Astrocyte of the cerebellum (primary cell): Measurements from ENCODE around the gene DNAH9.

Source experiments
- DNase-seq: peaks from one replicate; pipeline ENCODE4 v3.0.0-alpha.2; 2011; ENCODE audit warnings: low read depth
- H3K4me3 ChIP-seq: 2 replicates; pipeline ENCODE4 v1.5.1; 2011; ENCODE audit warnings: mild to moderate bottlenecking, low read depth, low read length, moderate library complexity
- in situ Hi-C: cut with HindIII; loops from 2 replicates; pipeline ENCODE4 v1.10.0; 2017; ENCODE audit warnings: low sequenced_read_pairs
- TF ChIP-seq, protein P1 (sequence below): IDR thresholded peaks from 2 replicates; pipeline ENCODE4 v1.5.1; 2012; ENCODE audit warnings: low read length, low read depth, moderate library complexity, mild to moderate bottlenecking; ENCODE audit errors: missing control alignments

Gene DNAH9

DNA sequence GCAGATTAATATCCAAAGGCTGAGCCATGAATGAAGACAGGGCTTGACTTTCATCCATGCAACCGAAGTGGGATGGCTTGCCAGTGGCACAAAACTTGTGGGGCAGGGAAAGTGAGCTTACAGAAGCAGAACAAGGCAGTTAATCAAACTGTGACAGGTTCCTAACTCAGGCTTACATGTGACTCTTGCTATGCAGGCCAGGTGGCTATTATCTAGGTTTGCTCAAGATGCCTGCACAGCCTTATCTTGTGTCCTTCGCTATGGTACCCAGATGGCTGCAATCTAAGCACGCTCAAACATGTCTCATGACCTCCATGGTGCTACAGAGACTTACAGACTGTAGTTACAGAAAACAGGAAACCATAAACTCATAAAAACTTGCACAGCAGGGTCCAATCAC lies 8.6 kb upstream of the DNAH9 start:
- no peak overlapping the region for H3K4me3 ChIP-seq
- TF ChIP-seq, protein P1, sequence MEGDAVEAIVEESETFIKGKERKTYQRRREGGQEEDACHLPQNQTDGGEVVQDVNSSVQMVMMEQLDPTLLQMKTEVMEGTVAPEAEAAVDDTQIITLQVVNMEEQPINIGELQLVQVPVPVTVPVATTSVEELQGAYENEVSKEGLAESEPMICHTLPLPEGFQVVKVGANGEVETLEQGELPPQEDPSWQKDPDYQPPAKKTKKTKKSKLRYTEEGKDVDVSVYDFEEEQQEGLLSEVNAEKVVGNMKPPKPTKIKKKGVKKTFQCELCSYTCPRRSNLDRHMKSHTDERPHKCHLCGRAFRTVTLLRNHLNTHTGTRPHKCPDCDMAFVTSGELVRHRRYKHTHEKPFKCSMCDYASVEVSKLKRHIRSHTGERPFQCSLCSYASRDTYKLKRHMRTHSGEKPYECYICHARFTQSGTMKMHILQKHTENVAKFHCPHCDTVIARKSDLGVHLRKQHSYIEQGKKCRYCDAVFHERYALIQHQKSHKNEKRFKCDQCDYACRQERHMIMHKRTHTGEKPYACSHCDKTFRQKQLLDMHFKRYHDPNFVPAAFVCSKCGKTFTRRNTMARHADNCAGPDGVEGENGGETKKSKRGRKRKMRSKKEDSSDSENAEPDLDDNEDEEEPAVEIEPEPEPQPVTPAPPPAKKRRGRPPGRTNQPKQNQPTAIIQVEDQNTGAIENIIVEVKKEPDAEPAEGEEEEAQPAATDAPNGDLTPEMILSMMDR, result no peak
- in situ Hi-C loops, result no loop called here
- DNase-seq, result no peak

DNA sequence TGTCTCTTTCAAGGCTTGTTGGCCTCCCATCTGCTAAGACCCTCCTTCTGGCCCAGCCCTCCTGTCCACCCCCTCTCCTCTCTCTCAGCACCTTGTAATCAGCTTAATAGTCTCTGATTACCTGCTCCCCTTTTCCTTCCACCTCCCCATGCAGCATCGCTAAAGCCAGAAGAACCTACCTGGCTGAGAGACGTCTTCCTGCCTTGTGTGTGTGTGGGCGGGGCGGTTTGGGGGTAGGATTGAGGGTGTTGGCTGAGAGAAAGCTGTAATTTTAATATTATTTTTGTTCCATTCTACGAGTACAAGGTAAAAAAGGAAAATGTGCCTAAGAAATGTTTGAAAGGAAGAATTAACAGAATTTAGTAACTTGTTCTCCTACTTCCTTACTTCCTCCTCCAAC lies 3.4 kb downstream of the DNAH9 start:
- TF ChIP-seq, protein P1, result no peak
- no peak for DNase-seq
- in situ Hi-C loops, result no loop called here
- no peak overlapping the region for H3K4me3 ChIP-seq

DNA sequence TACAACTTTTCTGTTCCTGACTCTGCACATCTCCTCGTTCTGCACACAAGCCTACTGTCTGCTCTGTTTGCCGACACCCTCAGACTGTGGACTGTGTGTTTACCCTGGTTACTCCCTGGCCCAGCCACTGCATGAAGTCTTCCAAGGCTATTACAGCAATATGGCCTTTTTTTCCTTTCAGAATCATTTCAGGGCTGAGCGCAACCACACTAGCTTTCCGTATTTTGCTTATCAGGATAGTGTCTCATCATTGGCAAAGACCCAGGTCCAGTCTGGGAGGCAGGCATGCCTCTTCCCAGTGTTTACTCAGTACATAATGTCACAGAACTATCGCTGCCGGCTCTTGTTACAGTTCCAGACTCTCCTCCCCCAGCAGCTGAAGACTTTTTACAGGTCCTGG lies 10.1 kb downstream of the DNAH9 start:
- DNase-seq, result no peak
- H3K4me3 ChIP-seq, result no peak overlapping the region
- TF ChIP-seq, protein P1, result no peak
- in situ Hi-C loops, result no loop called here

DNA sequence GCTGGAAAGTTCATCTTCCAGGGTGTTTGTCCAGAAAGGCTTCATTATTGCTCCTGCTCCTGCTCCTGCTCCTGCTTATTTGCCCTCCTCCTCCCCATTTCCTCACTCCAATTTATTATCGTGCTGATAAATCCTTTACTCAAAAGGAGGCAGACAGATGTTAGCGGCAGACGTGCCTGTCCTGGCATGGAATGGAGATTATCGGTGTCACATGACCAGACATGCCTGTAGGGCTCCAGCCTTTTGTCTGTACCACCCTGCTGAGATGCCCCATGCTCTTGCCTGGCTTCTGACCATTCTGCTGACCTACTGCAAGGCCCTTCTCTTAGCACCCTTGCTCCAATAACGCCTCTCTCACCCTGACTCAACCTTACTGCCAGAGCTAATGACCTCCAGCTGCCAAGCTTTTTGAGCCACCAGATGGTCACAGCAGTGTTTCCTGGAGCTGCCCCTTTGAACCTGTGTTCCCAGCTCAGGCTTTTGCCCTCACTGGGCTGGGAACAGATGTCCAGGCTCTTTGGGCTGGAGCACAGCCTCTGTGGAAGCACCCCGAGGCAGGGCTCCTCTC lies 12.8 kb downstream of the DNAH9 start:
- no peak overlapping the region for H3K4me3 ChIP-seq
- in situ Hi-C loops, result no loop called here
- no peak for DNase-seq
- TF ChIP-seq, protein P1, result no peak

DNA sequence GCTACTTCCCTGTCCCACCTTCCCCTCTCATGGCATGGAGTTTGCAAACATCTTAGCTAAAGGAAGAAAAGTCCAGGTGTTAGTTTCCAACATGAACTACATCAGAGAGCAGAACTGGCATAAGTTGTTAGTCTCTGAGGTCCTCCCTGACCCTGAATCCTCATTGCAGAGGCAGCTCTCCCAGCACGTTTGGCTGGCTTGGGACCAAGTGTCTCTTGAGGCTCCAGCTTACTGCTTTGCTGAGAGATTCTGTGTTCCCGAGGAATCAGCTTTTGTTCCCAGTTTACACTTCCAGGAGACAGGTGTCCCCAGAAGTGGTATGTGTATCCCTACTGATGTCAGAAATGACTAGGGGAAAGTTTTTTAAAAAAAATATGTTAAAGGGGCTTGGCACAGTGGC lies 14.7 kb downstream of the DNAH9 start:
- TF ChIP-seq, protein P1, result no peak
- DNase-seq, result no peak
- no peak overlapping the region for H3K4me3 ChIP-seq
- in situ Hi-C loops, result no loop called here

DNA sequence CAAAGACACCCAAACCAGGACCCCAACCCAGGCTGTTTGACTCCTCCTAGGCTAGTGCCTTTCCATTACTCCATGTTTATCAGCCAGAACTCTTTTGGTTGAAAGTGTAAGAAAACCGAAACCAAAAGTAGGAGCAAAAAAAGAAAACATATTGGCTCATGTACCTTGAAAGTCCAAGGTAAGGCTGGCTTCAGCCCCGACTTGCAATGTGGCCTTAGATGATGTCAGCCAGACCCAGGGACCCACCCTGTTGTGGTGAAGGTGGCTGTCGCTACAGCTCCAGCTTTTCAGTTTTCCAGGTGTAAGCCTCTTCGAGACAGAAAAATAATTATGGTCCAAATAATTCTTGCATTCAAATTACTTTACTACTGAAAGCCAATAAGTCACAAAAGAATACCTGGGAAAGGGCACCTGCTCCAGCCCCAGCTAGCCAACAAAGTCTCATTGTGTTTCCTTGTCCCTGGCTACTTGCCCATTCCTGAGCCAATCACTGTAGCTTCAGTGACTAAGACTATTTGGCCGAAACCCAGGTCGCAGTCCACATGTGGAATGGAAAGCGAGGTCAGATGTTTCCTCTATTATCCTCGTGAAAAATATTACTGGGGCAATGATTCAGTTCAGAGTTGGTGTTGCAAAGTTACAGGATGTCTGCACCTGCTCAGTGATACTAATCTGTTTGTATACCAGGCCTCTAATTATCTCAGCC lies 20.7 kb downstream of the DNAH9 start:
- no peak overlapping the region for H3K4me3 ChIP-seq
- TF ChIP-seq, protein P1, result no peak

DNA sequence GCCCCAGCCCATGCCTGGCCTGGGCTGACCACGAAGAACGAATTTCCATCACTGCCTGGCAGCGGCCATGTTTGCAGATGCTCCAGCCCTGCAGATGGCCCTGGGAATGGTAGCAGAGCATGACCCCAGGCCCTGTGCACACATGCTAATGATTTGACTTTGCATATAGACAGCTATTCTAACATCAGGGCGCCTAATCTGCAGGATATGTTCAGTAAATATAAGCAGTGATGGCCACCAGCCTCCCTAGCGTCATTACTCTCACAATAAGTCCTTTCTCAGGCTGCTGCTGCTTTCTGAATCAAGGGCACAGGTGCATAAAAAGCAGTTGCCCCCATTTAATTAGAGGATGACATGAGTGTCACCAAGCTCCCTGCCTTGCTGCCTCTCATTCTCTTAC lies 24.2 kb downstream of the DNAH9 start:
- TF ChIP-seq, protein P1, result no peak
- in situ Hi-C loops, result no loop called here
- no peak overlapping the region for H3K4me3 ChIP-seq

More for the DNA sequence above, 20.7 kb downstream of the DNAH9 start:
- in situ Hi-C loops, result no loop called here
- DNase-seq, result no peak

More for the DNA sequence above, 24.2 kb downstream of the DNAH9 start:
- DNase-seq, result no peak
